ENCODE results near the gene TTC21A. TPM values are rescaled to one million over a fixed set of nuclear protein-coding genes. Genes with fewer than 3 reads are reported as not detected.

The TTC21A gene
- total RNA-seq, 1 experiment from 2014 or later, result 7.7 TPM

DNA sequence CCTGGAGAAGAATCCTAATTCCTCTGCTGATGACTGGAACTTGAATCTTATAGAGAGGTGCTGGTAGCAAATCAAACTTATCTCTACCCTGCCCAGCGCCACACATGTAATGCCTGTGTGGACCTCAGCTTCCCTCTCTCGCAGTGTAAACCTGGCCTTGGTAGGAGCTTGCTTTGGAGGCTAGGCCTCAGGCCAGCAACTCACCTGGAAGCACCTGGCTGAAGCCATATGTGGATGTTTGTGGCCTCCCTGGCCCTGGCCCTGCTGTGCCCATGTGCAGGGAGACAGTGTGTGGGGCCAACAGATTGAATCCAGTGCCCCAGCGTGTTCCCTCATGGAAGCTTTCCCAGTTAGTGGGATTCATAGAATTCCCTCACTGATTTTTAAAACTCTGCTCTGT, 8.4 kb downstream of the TTC21A start:
- BruUV-seq (replicated peaks), result no TSS peak
- H3K4me1 ChIP-seq (ENCODE audit: control insufficient read depth, insufficient read depth, low read length), result no peaks in the 10 kb centered on the region
- intact Hi-C loops (cut with micrococcal nuclease; ENCODE audit: unreplicated experiment) (no loop called here), in situ Hi-C loops (cut with HindIII; ENCODE audit: low pct_unique_long_range_greater_than_20kb, low sequenced_read_pairs) (no loop called here)
- ATAC-seq (no peak), DNase-seq (ENCODE audit: low read depth, low spot score) (no peak)
- H3K9me3 ChIP-seq (ENCODE audit: control insufficient read depth, insufficient read depth, low read depth, low read length), result no peaks in the 10 kb centered on the region
- H3K36me3 ChIP-seq (ENCODE audit: control insufficient read depth, insufficient read depth, low read length), result no peaks in the 10 kb centered on the region
- TF ChIP-seq SIN3A (IDR thresholded peaks at IDR 0.05; ENCODE audit: borderline replicate concordance, insufficient read depth, low read depth, low read length) (no peak), TCF7L2 (IDR thresholded peaks at IDR 0.05; ENCODE audit: low read depth, low read length) (no peak), POLR2AphosphoS5 (IDR thresholded peaks at IDR 0.05; ENCODE audit: low read depth, low read length) (no peak)
- TF ChIP-seq, protein P1, sequence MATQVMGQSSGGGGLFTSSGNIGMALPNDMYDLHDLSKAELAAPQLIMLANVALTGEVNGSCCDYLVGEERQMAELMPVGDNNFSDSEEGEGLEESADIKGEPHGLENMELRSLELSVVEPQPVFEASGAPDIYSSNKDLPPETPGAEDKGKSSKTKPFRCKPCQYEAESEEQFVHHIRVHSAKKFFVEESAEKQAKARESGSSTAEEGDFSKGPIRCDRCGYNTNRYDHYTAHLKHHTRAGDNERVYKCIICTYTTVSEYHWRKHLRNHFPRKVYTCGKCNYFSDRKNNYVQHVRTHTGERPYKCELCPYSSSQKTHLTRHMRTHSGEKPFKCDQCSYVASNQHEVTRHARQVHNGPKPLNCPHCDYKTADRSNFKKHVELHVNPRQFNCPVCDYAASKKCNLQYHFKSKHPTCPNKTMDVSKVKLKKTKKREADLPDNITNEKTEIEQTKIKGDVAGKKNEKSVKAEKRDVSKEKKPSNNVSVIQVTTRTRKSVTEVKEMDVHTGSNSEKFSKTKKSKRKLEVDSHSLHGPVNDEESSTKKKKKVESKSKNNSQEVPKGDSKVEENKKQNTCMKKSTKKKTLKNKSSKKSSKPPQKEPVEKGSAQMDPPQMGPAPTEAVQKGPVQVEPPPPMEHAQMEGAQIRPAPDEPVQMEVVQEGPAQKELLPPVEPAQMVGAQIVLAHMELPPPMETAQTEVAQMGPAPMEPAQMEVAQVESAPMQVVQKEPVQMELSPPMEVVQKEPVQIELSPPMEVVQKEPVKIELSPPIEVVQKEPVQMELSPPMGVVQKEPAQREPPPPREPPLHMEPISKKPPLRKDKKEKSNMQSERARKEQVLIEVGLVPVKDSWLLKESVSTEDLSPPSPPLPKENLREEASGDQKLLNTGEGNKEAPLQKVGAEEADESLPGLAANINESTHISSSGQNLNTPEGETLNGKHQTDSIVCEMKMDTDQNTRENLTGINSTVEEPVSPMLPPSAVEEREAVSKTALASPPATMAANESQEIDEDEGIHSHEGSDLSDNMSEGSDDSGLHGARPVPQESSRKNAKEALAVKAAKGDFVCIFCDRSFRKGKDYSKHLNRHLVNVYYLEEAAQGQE (IDR thresholded peaks at IDR 0.05; ENCODE audit: insufficient read depth in 1 of 2, low read depth in 2 of 2, low read length in 1 of 2), result no peak
- TF ChIP-seq, protein P2, sequence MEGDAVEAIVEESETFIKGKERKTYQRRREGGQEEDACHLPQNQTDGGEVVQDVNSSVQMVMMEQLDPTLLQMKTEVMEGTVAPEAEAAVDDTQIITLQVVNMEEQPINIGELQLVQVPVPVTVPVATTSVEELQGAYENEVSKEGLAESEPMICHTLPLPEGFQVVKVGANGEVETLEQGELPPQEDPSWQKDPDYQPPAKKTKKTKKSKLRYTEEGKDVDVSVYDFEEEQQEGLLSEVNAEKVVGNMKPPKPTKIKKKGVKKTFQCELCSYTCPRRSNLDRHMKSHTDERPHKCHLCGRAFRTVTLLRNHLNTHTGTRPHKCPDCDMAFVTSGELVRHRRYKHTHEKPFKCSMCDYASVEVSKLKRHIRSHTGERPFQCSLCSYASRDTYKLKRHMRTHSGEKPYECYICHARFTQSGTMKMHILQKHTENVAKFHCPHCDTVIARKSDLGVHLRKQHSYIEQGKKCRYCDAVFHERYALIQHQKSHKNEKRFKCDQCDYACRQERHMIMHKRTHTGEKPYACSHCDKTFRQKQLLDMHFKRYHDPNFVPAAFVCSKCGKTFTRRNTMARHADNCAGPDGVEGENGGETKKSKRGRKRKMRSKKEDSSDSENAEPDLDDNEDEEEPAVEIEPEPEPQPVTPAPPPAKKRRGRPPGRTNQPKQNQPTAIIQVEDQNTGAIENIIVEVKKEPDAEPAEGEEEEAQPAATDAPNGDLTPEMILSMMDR (IDR thresholded peaks at IDR 0.05), result no peak
- H3K27ac ChIP-seq (ENCODE audit: low read length), result no peak overlapping the region
- no peaks in the 10 kb centered on the region for H3K27me3 ChIP-seq (ENCODE audit: control insufficient read depth, insufficient read depth, low read length)
- ChIA-PET POLR2A (no interaction called here), CTCF (no interaction called here)
- no peak overlapping the region for H3K4me3 ChIP-seq (ENCODE audit: low read depth in 2 of 2, low read length in 2 of 2)

GRCh38 chr3:39118079-39118478, 10.6 kb downstream of the TTC21A start:
- ATAC-seq (no peak), DNase-seq (ENCODE audit: low read depth, low spot score) (no peak)
- TF ChIP-seq, protein P2 (IDR thresholded peaks at IDR 0.05), result no peak
- TF ChIP-seq, protein P1 (IDR thresholded peaks at IDR 0.05; ENCODE audit: insufficient read depth in 1 of 2, low read depth in 2 of 2, low read length in 1 of 2), result no peak
- TF ChIP-seq SIN3A (IDR thresholded peaks at IDR 0.05; ENCODE audit: borderline replicate concordance, insufficient read depth, low read depth, low read length) (no peak), POLR2AphosphoS5 (IDR thresholded peaks at IDR 0.05; ENCODE audit: low read depth, low read length) (no peak), TCF7L2 (IDR thresholded peaks at IDR 0.05; ENCODE audit: low read depth, low read length) (no peak)
- H3K27ac ChIP-seq (ENCODE audit: low read length), result no peak overlapping the region
- no peak overlapping the region for H3K4me3 ChIP-seq (ENCODE audit: low read depth in 2 of 2, low read length in 2 of 2)
- in situ Hi-C loops (cut with HindIII; ENCODE audit: low pct_unique_long_range_greater_than_20kb, low sequenced_read_pairs) (no loop called here), intact Hi-C loops (cut with micrococcal nuclease; ENCODE audit: unreplicated experiment) (no loop called here)
- no peaks in the 10 kb centered on the region for H3K9me3 ChIP-seq (ENCODE audit: control insufficient read depth, insufficient read depth, low read depth, low read length)
- ChIA-PET POLR2A (no interaction called here), CTCF (no interaction called here)
- BruUV-seq (replicated peaks), result no TSS peak
- no peaks in the 10 kb centered on the region for H3K27me3 ChIP-seq (ENCODE audit: control insufficient read depth, insufficient read depth, low read length)
- H3K36me3 ChIP-seq (ENCODE audit: control insufficient read depth, insufficient read depth, low read length), result no peaks in the 10 kb centered on the region
- no peaks in the 10 kb centered on the region for H3K4me1 ChIP-seq (ENCODE audit: control insufficient read depth, insufficient read depth, low read length)

Measured in Panc1 (cell line).